HG03097 (cell line): ENCODE measurements around the gene SPATS2.

ENCODE experiments used
- ATAC-seq: cut with Tn5 transposase; IDR thresholded peaks from one replicate; pipeline ENCODE4 v1.9.1; 2021; ENCODE audit not compliant: unreplicated experiment, low FRiP score

Gene SPATS2

GRCh38 chr12:49567611-49568441, 200.6 kb downstream of the SPATS2 start, which contains the start of gene MCRS1:
Gene MCRS1, minus strand, starts transcription at chr12:49568142. Its CDS starts 1,411 bp downstream, at chr12:49566731.
- peak; percentile 69 for ATAC-seq

GRCh38 chr12:49568442-49569162, 201.3 kb downstream of the SPATS2 start:
- peak; percentile 6 for ATAC-seq
